Stimulated activated CD4-positive, alpha-beta T cell treated with anti-CD3 and anti-CD28 coated beads, Interleukin-1b, Interleukin-23, amount 100 ng/mL, for 4 hours (primary cell): ENCODE results near the gene POLR2I.
"Not testable (repeated sequence)": the region's sequence is repeated elsewhere in the genome, so short reads cannot be mapped to it uniquely, and the experiment has no call there.

Experiments
- DNase-seq, 2 donors: peaks; one replicate each; pipeline ENCODE4 v3.0.0-alpha.2; 2020; ENCODE audit warnings: low read depth in 2 of 2

POLR2I gene

GRCh38 chr19:36101550-36102327, 12.9 kb downstream of the POLR2I start:
- DNase-seq = no peak

- no peak for DNase-seq
These were observed 14.2 kb downstream of the POLR2I start for GRCh38 chr19:36100476-36100875.

- DNase-seq = no peak
These were observed 15.4 kb downstream of the POLR2I start for GRCh38 chr19:36099166-36099785.

- DNase-seq = no peak
These were observed 17.6 kb downstream of the POLR2I start for GRCh38 chr19:36097036-36097435.

GRCh38 chr19:36093687-36094086, 21.0 kb downstream of the POLR2I start:
- DNase-seq = no peak

GRCh38 chr19:36093146-36093662, 21.5 kb downstream of the POLR2I start:
- no peak for DNase-seq

- no peak for DNase-seq
These were observed 22.1 kb downstream of the POLR2I start for GRCh38 chr19:36092566-36092965.

GRCh38 chr19:36090910-36091695, 23.6 kb downstream of the POLR2I start:
- DNase-seq = no peak

- no peak for DNase-seq
These were observed 24.8 kb downstream of the POLR2I start for GRCh38 chr19:36089847-36090246.

- no peak for DNase-seq
These were observed 28.3 kb downstream of the POLR2I start for GRCh38 chr19:36086326-36086725.

- DNase-seq = no peak
These were observed 30.3 kb downstream of the POLR2I start for GRCh38 chr19:36084231-36085009.

GRCh38 chr19:36082916-36083315, 31.8 kb downstream of the POLR2I start:
- DNase-seq = no peak

- no peak for DNase-seq
These were observed 32.8 kb downstream of the POLR2I start for GRCh38 chr19:36081894-36082293.

- DNase-seq = no peak
These were observed 33.3 kb downstream of the POLR2I start for GRCh38 chr19:36081385-36081784.

- DNase-seq = no peak
These were observed 35.2 kb downstream of the POLR2I start for GRCh38 chr19:36079389-36079945.

GRCh38 chr19:36073121-36073876, 41.4 kb downstream of the POLR2I start:
- no peak for DNase-seq

- DNase-seq = no peak
These were observed 42.6 kb downstream of the POLR2I start for GRCh38 chr19:36072081-36072480.

GRCh38 chr19:36068810-36069499, 45.7 kb downstream of the POLR2I start:
- not testable (repeated sequence) for DNase-seq

GRCh38 chr19:36067681-36068080, 47.0 kb downstream of the POLR2I start:
- no peak for DNase-seq

GRCh38 chr19:36064826-36065225, 49.8 kb downstream of the POLR2I start:
- no peak for DNase-seq
